ENCODE data around the gene PPIH.
"Not testable (repeated sequence)": the region's sequence is repeated elsewhere in the genome, so short reads cannot be mapped to it uniquely, and the experiment has no call there.

The PPIH gene

GRCh38 chr1:42657981-42658876 is at the start of gene PPIH:
Gene PPIH, plus strand, starts transcription at chr1:42658423. Its CDS starts 24 bp downstream, at chr1:42658447.
- in situ Hi-C loops (cut with HindIII; ENCODE audit: low sequenced_read_pairs) = no loop called here

- in situ Hi-C loops (cut with HindIII; ENCODE audit: low sequenced_read_pairs) = no loop called here
Observed at GRCh38 chr1:42613803-42614131, 44.5 kb upstream of the PPIH start.

DNA sequence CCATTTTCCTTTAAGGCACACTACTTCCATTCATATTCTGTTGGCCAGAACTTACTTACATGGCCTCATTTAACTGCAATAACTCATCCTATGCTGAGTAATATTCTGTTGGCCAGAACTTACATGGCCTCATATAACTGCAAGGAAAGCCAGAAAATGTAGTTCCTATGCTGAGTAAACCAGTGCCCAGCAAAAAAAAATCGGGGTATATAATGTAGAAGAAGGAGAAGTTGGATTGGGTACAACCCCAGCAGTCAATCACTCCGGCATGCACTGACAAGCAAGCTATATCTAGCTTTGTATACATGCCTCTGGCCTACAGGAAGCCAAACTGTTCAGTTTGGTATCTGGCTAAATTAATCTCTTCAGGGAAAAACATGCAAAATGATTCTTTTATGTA is 39.4 kb upstream of the PPIH start:
- in situ Hi-C loops (cut with HindIII; ENCODE audit: low sequenced_read_pairs) = no loop called here

GRCh38 chr1:42620307-42620706 is 37.9 kb upstream of the PPIH start:
- in situ Hi-C loops (cut with HindIII; ENCODE audit: low sequenced_read_pairs) = no loop called here

DNA sequence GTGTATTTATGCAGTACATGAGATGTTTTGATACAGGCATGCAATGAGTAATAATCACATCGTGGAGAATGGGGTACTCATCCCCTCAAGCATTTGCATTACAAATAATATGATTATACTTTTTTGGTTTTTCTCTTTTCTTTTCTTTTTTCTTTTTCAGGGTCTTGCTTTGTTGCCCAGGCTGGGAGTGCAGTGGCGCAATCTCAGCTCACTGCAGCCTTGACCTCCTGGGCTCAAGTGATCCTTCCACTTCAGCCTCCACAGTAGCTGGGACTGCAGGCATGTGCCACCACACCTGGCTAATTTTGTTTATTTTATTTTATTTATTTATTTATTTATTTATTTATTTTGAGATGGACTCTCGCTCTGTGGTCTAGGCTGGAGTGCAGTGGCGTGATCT is 37.0 kb upstream of the PPIH start:
- in situ Hi-C loops (cut with HindIII; ENCODE audit: low sequenced_read_pairs) = not testable (repeated sequence)

GRCh38 chr1:42627205-42627604 is 31.0 kb upstream of the PPIH start:
- in situ Hi-C loops (cut with HindIII; ENCODE audit: low sequenced_read_pairs) = not testable (repeated sequence)

- in situ Hi-C loops (cut with HindIII; ENCODE audit: low sequenced_read_pairs) = no loop called here
Observed at GRCh38 chr1:42639116-42639515, 19.1 kb upstream of the PPIH start.

GRCh38 chr1:42646056-42646455 is 12.2 kb upstream of the PPIH start:
- in situ Hi-C loops (cut with HindIII; ENCODE audit: low sequenced_read_pairs) = no loop called here

GRCh38 chr1:42657201-42657600 is 1.0 kb upstream of the PPIH start:
- in situ Hi-C loops (cut with HindIII; ENCODE audit: low sequenced_read_pairs) = no loop called here

DNA sequence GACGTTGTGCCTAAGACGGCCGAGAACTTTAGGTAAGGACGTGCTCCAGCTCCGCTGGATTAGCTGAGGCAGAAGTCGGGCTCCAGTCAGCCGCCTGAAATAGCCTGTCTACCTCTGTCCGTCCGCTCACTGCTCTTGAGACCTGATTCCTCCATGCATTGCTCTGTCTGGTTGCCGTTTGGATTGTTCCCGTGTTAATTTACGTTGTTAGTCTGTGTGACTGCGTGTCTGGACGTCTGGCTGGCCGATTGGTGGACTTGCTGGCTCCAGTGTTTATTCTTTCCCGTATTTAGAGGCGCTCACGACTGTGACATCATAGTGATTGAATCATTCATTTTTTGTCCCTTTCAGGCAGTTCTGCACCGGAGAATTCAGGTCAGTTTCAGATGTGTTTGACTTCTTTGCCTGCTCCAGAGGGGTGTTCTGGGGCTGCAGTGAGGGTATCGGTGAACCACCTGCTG is 684 bp downstream of the PPIH start:
- in situ Hi-C loops (cut with HindIII; ENCODE audit: low sequenced_read_pairs) = no loop called here

DNA sequence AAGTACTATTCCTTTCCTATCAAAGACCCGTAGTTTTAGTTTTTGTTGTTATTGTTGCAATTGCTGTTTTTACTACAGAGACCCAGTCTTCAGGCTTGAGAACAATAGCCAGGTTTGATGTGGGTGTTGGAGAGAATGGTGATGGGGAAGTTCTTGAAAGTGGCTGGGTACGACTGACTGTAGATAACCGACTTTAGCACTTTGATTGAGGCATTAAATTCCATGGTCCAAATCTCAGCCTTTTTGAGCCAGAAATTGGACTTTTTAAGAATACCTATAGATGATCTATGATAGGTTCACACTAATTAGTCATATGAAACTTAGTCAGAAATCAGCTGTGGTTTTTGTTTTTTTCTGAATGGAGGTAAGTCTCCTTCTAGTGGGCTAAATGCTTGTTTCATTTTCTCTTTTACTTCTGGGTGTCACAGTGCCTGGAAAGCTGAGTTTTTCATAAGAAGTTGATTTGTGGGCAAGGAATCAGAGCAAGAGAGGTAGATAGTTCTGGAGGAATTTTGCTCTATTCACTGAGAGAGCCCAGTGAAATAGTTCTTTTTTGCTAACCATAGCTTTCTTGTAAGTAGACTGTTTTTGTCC is 2.8 kb downstream of the PPIH start:
- in situ Hi-C loops (cut with HindIII; ENCODE audit: low sequenced_read_pairs) = no loop called here

DNA sequence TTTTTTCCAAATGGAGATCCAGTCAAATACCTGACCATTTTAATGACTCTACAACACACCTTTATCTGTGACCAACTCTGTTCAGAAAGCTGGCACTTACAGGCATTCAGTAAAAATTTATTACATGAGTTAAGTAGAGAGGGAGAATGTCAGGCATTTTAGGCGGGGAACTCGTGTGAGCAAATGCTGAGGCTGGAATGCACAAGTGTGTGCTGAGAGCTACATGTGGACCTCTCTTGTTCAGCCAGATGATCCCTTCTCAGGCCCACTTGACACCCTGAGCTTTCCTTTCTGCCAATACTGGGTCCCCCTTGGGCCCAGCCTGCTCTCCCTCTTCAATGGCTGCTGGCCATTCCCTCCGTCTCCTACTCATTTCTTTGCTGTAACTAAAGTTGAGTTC is 11.7 kb downstream of the PPIH start:
- in situ Hi-C loops (cut with HindIII; ENCODE audit: low sequenced_read_pairs) = no loop called here

DNA sequence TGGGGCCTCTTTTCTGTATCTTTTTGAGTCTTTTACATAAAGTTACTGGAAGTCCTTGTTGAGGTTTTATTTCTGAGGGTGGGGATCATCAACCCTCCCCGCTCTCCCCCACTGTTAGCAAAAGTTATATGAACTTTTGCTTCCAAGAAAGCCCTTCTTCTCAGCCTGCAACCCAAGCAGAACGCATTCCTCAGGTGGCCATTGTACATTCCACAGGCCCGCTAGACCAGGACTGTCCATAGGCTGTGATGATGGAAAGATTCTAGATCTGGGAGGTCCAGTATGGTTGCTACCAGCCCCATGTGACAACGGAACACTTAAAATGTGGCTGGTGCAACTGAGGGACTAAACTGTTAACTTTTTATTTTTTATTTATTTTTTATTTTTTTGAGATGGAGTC is 12.2 kb downstream of the PPIH start:
- in situ Hi-C loops (cut with HindIII; ENCODE audit: low sequenced_read_pairs) = no loop called here

DNA sequence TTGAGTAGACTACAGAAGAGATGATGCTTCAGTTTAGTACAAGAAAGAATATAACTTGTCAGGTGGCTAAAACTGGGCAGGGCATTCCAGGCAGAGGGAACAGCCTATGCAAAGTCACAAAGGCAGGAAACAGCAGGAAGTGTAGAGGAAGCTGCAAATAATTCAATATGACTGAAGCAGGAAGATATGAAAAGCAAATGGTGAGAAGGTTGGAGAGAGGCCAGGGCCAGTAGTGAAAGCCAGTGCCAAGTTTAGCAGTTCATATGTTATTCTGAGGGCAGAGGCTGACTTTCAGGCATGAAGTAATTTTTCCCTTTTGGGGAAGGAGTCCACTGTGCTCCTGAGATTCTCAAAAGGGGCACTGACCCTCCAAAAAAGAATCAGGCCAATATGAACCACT is 16.0 kb downstream of the PPIH start:
- in situ Hi-C loops (cut with HindIII; ENCODE audit: low sequenced_read_pairs) = no loop called here

GRCh38 chr1:42674682-42675081 is 16.5 kb downstream of the PPIH start:
- in situ Hi-C loops (cut with HindIII; ENCODE audit: low sequenced_read_pairs) = no loop called here

GRCh38 chr1:42675467-42675866 is 17.2 kb downstream of the PPIH start:
- in situ Hi-C loops (cut with HindIII; ENCODE audit: low sequenced_read_pairs) = no loop called here

DNA sequence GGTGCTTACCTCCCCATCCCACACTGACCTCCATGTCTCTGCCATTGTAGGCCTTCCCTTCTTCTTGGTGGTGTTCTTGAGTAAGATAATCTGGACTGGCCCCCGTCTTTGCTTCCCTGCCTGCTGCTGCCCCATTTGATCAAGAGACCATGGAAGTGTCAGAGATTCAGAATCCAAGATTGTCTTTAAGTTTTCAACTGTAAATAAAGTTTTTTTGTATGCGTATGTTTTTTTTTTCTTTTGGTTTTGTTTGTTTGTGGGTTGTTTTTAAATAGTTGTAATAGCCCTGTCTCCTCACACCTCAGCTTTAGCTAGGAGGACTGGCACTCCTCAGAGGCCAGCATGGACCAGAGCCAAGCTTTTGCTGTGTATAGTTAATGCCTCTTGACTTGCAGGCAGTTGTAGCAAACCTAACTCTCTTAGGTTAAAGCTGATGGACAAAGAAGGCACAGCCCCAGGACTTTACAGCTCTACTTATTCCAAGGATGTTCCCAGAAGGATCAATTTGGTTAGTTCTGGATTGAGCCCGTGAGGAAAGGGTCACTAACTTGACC is 18.4 kb downstream of the PPIH start:
- in situ Hi-C loops (cut with HindIII; ENCODE audit: low sequenced_read_pairs) = no loop called here

DNA sequence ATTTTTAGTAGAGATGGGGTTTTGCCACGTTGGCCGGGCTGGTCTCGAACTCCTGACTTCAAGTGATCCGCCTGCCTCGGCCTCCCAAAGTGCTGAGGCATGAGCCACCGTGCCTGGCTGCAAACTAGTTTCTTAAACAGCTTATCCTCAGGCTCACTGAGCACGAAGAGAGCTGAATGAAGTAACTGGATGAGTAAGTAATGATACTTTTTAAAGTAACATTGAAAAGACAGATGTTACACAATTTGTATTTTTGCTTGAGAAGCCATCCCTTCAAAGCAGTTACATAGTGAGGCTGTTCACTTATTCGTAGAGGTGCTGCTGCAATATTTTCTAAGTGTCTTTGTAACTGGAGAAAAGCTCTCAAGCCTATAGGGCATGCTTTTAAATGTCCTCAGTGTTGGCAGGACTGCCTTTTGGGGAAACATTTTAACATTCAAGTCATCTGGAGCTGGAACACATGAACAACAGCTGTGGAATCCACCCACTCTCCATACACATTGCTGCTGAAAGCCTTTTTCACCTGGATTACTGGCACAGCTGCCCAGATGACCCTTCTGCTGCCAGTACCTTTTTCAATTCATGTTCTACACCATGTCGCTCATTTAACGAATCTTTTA is 21.3 kb downstream of the PPIH start:
- in situ Hi-C loops (cut with HindIII; ENCODE audit: low sequenced_read_pairs) = no loop called here

DNA sequence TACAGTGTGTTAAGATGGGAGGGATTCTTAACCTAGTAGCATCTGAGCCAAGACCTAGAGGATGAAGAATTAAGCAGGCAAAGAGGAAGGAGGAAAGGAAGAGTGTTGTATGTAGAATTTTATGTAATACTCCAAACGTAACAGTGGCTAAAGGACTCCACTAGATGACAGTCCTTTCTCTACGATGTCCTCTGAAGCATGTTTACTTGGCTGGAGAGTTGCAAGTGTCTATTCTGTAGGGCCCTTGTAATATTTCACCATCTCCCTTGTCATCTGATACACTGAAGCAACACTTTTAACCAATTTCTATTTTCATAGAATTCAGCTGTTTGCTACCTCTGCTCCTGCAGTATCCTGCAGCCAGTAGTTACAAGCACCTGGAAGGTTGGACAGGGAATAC is 21.8 kb downstream of the PPIH start:
- in situ Hi-C loops (cut with HindIII; ENCODE audit: low sequenced_read_pairs) = no loop called here

DNA sequence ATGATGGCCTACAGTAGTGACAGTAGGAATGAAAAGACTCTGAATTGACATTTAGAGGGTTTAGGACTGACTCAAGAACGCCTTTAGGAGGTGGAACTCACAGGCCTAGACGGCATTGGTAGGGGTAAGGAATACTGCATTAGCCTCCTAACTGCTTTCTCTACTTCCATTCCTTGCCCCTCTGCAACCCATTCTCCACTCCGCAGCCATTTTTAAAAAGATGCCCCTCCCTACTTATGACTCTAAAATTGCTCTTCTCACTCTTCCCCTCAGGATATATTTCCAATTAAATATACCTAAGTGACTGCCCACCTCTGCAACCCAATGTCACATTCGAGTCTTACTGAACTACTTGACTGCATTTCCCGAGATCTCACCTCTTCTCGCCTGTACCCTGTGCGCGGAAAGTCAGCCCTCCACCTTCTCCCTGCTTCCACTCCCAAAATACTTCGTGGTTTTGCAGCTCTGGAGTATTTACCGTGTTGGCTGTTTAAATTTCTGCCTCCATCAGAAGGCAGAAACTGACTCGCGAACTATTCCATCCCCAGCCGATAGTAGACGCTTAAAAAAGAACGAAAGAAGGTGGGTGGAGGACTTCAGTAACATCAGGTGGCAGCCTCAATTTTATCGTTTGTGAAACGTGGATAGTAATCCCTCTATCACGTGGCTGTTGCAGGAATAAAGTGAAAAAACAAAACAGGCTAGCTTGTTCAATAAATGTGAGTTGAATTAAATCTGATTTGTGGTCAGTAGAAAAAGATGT is 22.9 kb downstream of the PPIH start:
- in situ Hi-C loops (cut with HindIII; ENCODE audit: low sequenced_read_pairs) = no loop called here
